ENCODE measurements around the gene RXRG. TPM values are rescaled to one million over a fixed set of nuclear protein-coding genes. Genes with fewer than 3 reads are reported as not detected.

RXRG gene
- total RNA-seq, 1 experiment from 2014 or later: not detected

DNA sequence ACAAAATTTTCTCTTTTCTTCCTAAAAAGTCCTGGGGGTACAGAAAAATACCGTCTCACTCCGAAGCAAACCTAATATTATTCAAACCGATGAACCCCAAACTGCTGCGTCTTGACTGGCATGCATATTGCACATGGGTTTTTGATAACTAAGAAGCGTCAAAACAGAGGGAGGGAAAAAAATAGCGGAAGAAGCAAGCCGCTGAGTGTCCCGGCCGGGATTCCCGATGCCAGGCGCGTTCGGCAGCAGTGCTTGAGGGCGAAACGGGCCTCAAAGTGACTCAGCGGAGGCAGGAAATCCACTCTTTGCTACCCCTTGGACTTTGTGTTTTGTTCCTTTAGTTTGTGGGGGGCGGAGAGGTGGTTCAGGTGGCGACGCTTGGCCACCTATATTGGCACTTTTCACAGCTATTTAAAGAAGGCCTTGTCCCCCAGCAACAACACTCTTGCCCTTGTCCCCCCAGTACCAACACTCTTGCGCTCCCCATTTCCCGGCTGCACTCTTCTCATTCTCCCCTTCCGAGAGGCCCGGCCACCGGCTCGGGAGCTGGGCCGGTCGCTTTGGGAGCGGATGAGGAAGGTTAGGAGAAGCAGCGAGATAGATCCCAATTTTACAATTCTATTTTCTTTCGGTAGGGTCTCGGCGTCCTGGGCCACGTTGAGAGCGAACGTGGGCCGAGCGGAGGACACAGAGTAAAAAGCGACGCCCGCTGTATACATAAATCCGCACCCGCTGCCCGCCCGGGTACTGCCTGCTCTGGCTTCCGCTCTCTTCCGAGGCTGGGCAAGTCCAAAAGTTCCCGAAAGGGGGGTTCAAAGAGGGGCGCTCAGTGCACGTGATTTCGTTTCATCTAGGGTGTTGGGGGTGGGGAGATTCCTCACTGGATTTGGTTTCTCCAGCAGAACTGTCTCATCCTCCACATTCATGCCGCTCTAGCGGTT is 90.9 kb downstream of the RXRG start:
- CTCF ChIA-PET: no interaction called here

GRCh38 chr1:165352442-165353293 is 92.3 kb downstream of the RXRG start:
- Histone ChIP-seq H3K27ac (ENCODE audit: low read length) (no peak overlapping the region), H3K79me2 (ENCODE audit: low read length) (no peaks in the 10 kb centered on the region), H3K36me3 (ENCODE audit: low read depth, low read length) (no peaks in the 10 kb centered on the region), H3K9ac (ENCODE audit: low read length) (no peak overlapping the region), H3K27me3 (ENCODE audit: low read length) (peaks cover 91% of the 10 kb centered on the region), H3K4me1 (ENCODE audit: insufficient read depth, low read length) (no peaks in the 10 kb centered on the region), H2AFZ (ENCODE audit: low read length) (no peak overlapping the region), H4K20me1 (ENCODE audit: low read length) (no peaks in the 10 kb centered on the region), H3F3A (ENCODE audit: low read length, unreplicated experiment) (no peaks in the 10 kb centered on the region), H3K4me2 (ENCODE audit: low read length) (no peak overlapping the region), H3K4me3 (ENCODE audit: low read length) (no peak overlapping the region), H3K9me3 (ENCODE audit: low read length) (no peaks in the 10 kb centered on the region), H3K9me2 (replicated peaks; ENCODE audit: low read length) (no peaks in the 10 kb centered on the region)
- ATAC-seq: no peak
- intact Hi-C loops (cut with micrococcal nuclease): no loop called here
- BruUV-seq (replicated peaks): no TSS peak
- ChIA-PET CTCF (no interaction called here), POLR2A (ENCODE audit: unreplicated experiment) (no interaction called here)
- TF ChIP-seq EZH2phosphoT487 (IDR thresholded peaks at IDR 0.05; ENCODE audit: borderline replicate concordance, low read length) (no peak), EZH2 (IDR thresholded peaks at IDR 0.05; ENCODE audit: low read length, unreplicated experiment) (no peak)
- TF ChIP-seq, protein P1, sequence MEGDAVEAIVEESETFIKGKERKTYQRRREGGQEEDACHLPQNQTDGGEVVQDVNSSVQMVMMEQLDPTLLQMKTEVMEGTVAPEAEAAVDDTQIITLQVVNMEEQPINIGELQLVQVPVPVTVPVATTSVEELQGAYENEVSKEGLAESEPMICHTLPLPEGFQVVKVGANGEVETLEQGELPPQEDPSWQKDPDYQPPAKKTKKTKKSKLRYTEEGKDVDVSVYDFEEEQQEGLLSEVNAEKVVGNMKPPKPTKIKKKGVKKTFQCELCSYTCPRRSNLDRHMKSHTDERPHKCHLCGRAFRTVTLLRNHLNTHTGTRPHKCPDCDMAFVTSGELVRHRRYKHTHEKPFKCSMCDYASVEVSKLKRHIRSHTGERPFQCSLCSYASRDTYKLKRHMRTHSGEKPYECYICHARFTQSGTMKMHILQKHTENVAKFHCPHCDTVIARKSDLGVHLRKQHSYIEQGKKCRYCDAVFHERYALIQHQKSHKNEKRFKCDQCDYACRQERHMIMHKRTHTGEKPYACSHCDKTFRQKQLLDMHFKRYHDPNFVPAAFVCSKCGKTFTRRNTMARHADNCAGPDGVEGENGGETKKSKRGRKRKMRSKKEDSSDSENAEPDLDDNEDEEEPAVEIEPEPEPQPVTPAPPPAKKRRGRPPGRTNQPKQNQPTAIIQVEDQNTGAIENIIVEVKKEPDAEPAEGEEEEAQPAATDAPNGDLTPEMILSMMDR (conservative IDR thresholded peaks at IDR 0.05; ENCODE audit: low read depth, low read length): no peak
- no peak for DNase-seq

More for the DNA sequence above, 90.9 kb downstream of the RXRG start:
- no peaks in the 10 kb centered on the region for H3F3A ChIP-seq (ENCODE audit: low read length, unreplicated experiment)
- no peak overlapping the region for H2AFZ ChIP-seq (ENCODE audit: low read length)
- peaks cover 79% of the 10 kb centered on the region for H3K27me3 ChIP-seq (ENCODE audit: low read length)
- no peaks in the 10 kb centered on the region for H3K4me1 ChIP-seq (ENCODE audit: insufficient read depth, low read length)
- no peak overlapping the region for H3K9ac ChIP-seq (ENCODE audit: low read length)
- H3K79me2 ChIP-seq (ENCODE audit: low read length): no peaks in the 10 kb centered on the region
- H4K20me1 ChIP-seq (ENCODE audit: low read length): no peaks in the 10 kb centered on the region
- no peak for DNase-seq
- H3K27ac ChIP-seq (ENCODE audit: low read length): no peak overlapping the region
- intact Hi-C loops (cut with micrococcal nuclease): no loop called here
- BruUV-seq (replicated peaks): no TSS peak
- H3K4me2 ChIP-seq (ENCODE audit: low read length): no peak overlapping the region
- no peaks in the 10 kb centered on the region for H3K9me3 ChIP-seq (ENCODE audit: low read length)
- POLR2A ChIA-PET (ENCODE audit: unreplicated experiment): no interaction called here
- H3K4me3 ChIP-seq (ENCODE audit: low read length): no peak overlapping the region
- no peaks in the 10 kb centered on the region for H3K36me3 ChIP-seq (ENCODE audit: low read depth, low read length)
- ATAC-seq: no peak
- TF ChIP-seq EZH2phosphoT487 (IDR thresholded peaks at IDR 0.05; ENCODE audit: borderline replicate concordance, low read length) (no peak), EZH2 (IDR thresholded peaks at IDR 0.05; ENCODE audit: low read length, unreplicated experiment) (no peak)
- TF ChIP-seq, protein P1 (conservative IDR thresholded peaks at IDR 0.05; ENCODE audit: low read depth, low read length): no peak
- H3K9me2 ChIP-seq (replicated peaks; ENCODE audit: low read length): no peaks in the 10 kb centered on the region
